Common myeloid progenitor, CD34-positive (primary cell): Measurements from ENCODE around the gene SNX15.

Source experiments
- CTCF ChIA-PET: fragments of 350-600 bp; sonication (Branson Sonifier 250); formaldehyde crosslinking; loops from one replicate; lab custom pipeline; 2021; ENCODE audit warnings: antibody characterized with exemption; lab: Charles Lee
- POLR2A ChIA-PET: fragments of 350-600 bp; sonication (Branson Sonifier 250); formaldehyde crosslinking; loops from one replicate; lab custom pipeline; 2021; ENCODE audit warnings: antibody characterized with exemption; lab: Charles Lee
- DNase-seq, 3 donors: peaks; one replicate each; pipeline versions ENCODE4 v3.0.0 to v3.0.0-alpha.2; 2013
- H3K27ac ChIP-seq, 2 experiments: 1 replicate in 1 of 2; 2 replicates in 1 of 2; pipeline ENCODE4 v1.7.0; 2013; ENCODE audit warnings: inconsistent platforms in 2 of 2, low read length in 2 of 2, mild to moderate bottlenecking in 2 of 2, low read depth in 1 of 2, moderate library complexity in 1 of 2; ENCODE audit not compliant: severe bottlenecking in 2 of 2, insufficient read depth in 1 of 2, poor library complexity in 1 of 2
- H3K27me3 ChIP-seq, 5 experiments: replicated peaks in 2 of 5; 1 replicate in 3 of 5; 2 replicates in 2 of 5; pipeline versions ENCODE4 v1.6.1 to v1.7.0; 2013; ENCODE audit warnings: low read length in 4 of 5, mild to moderate bottlenecking in 2 of 5, moderate library complexity in 2 of 5, inconsistent platforms in 1 of 5; ENCODE audit not compliant: insufficient read depth in 5 of 5, control insufficient read depth in 4 of 5
- H3K36me3 ChIP-seq, 4 experiments: 1 replicate in 2 of 4; 2 replicates in 2 of 4; pipeline versions ENCODE4 v1.6.1 to v1.7.0; 2013; ENCODE audit warnings: low read length in 3 of 4, control low read depth in 1 of 4, mild to moderate bottlenecking in 1 of 4; ENCODE audit not compliant: control insufficient read depth in 4 of 4, insufficient read depth in 4 of 4
- H3K4me1 ChIP-seq, 4 experiments: 1 replicate in 3 of 4; 2 replicates in 1 of 4; pipeline versions ENCODE4 v1.6.1 to v1.7.1; 2013; ENCODE audit warnings: low read length in 3 of 4, mild to moderate bottlenecking in 3 of 4, control low read depth in 1 of 4, inconsistent platforms in 1 of 4, moderate library complexity in 1 of 4; ENCODE audit not compliant: control insufficient read depth in 4 of 4, insufficient read depth in 4 of 4; ENCODE audit errors: control extremely low read depth in 1 of 4
- H3K4me3 ChIP-seq, 7 experiments: 1 replicate in 4 of 7; 2 replicates in 3 of 7; pipeline versions ENCODE4 v1.5.1 to v1.7.0; 2013; ENCODE audit warnings: mild to moderate bottlenecking in 7 of 7, low read length in 6 of 7, moderate library complexity in 6 of 7, inconsistent platforms in 2 of 7, low read depth in 2 of 7, control low read depth in 1 of 7; ENCODE audit not compliant: insufficient read depth in 4 of 7, control insufficient read depth in 1 of 7; ENCODE audit errors: extremely low read depth in 1 of 7
- H3K9me3 ChIP-seq, 5 experiments: 1 replicate in 4 of 5; 2 replicates in 1 of 5; pipeline versions ENCODE4 v1.6.1 to v1.7.1; 2013; ENCODE audit warnings: low read length in 4 of 5, mild to moderate bottlenecking in 2 of 5, inconsistent platforms in 1 of 5, low read depth in 1 of 5, moderate library complexity in 1 of 5; ENCODE audit not compliant: control insufficient read depth in 4 of 5, insufficient read depth in 2 of 5; ENCODE audit errors: control extremely low read depth in 1 of 5
- WGBS: methylation state at CpG from one replicate; pipeline ENCODE4 v1.1.5; 2013; ENCODE audit not compliant: insufficient coverage; 5-methylcytosine and 5-hydroxymethylcytosine counted together

The SNX15 gene

GRCh38 chr11:65040847-65041622, 13.8 kb downstream of the SNX15 start, which contains the start of gene SAC3D1:
TSS of gene SAC3D1 (plus strand) at chr11:65041210. CDS start at chr11:65041293, 83 bp downstream.
- H3K4me1 ChIP-seq: peaks cover 2 to 39% (median 27%) of the 10 kb centered on the region in 4 experiments
- under 1% methylated on average over 87 of the region's 91 CpGs for WGBS
- H3K27ac ChIP-seq: peak within 1 kb of the TSS in 1 of 2 experiments; percentile 75
- H3K9me3 ChIP-seq: no peaks in the 10 kb centered on the region
- POLR2A ChIA-PET: no interaction called here
- H3K27me3 ChIP-seq: no peaks in the 10 kb centered on the region
- CTCF ChIA-PET: interaction anchor here (0.7 to 2.9 kb wide), 8 partner anchors 10 to 71 kb away, joined by 3 to 13 read pairs (median 4); partner anchors contain the start of genes ARL2, NAALADL1, SNX15 and TM7SF2
- H3K36me3 ChIP-seq: peaks cover 8 to 41% (median 30%) of the 10 kb centered on the region in 4 experiments
- H3K4me3 ChIP-seq: peak within 1 kb of the TSS; percentile 59 to 85 (median 76)
- DNase-seq: peak; percentile 93 to 97 (median 96)

- Histone ChIP-seq H3K4me1 (peaks cover 4 to 51% (median 43%) of the 10 kb centered on the region in 4 experiments), H3K27me3 (no peaks in the 10 kb centered on the region), H3K27ac (no peak overlapping the region), H3K4me3 (peak overlapping the region in 1 of 7 experiments; percentile 81), H3K36me3 (peaks cover 8 to 36% (median 23%) of the 10 kb centered on the region in 4 experiments), H3K9me3 (no peaks in the 10 kb centered on the region)
- WGBS: 100% methylated on average over 5 of the region's 6 CpGs
- DNase-seq: no peak
- POLR2A ChIA-PET: no interaction called here
- CTCF ChIA-PET: interaction anchor here (0.8 to 2.5 kb wide), 4 partner anchors 9 to 34 kb away, joined by 3 to 7 read pairs (median 5); partner anchors contain the start of gene NAALADL1
Measured at GRCh38 chr11:65042891-65043290, 15.7 kb downstream of the SNX15 start.

GRCh38 chr11:65043881-65044501, 16.8 kb downstream of the SNX15 start:
- Histone ChIP-seq H3K27ac (no peak overlapping the region), H3K27me3 (no peaks in the 10 kb centered on the region), H3K36me3 (peaks cover 5 to 28% (median 18%) of the 10 kb centered on the region in 4 experiments), H3K4me1 (peaks cover 4 to 54% (median 47%) of the 10 kb centered on the region in 4 experiments), H3K9me3 (no peaks in the 10 kb centered on the region), H3K4me3 (no peak overlapping the region)
- WGBS: 95% methylated on average over 20 of the region's 23 CpGs
- ChIA-PET POLR2A (no interaction called here), CTCF (interaction anchor here (1.5 kb wide), 1 partner anchor 25 kb away, joined by 3 read pairs; no protein-coding TSS in a partner anchor)
- no peak for DNase-seq

GRCh38 chr11:65045061-65045460, 17.8 kb downstream of the SNX15 start:
- CTCF ChIA-PET: interaction anchor here (1.0 to 1.6 kb wide), 2 partner anchors 18 to 33 kb away, joined by 3 to 4 read pairs; no protein-coding TSS in a partner anchor

GRCh38 chr11:65045728-65046127, 18.5 kb downstream of the SNX15 start:
- no peak overlapping the region for H3K27ac ChIP-seq
- H3K4me1 ChIP-seq: peaks cover 2 to 46% (median 36%) of the 10 kb centered on the region in 4 experiments
- CTCF ChIA-PET: interaction anchor here (1.0 to 1.6 kb wide), 3 partner anchors 9 to 33 kb away, joined by 3 to 4 read pairs (median 4); no protein-coding TSS in a partner anchor
- POLR2A ChIA-PET: no interaction called here
- H3K36me3 ChIP-seq: peaks cover 5 to 26% (median 17%) of the 10 kb centered on the region in 4 experiments
- no peaks in the 10 kb centered on the region for H3K9me3 ChIP-seq
- no peak overlapping the region for H3K4me3 ChIP-seq
- WGBS: 98% methylated on average over 7 of the region's 7 CpGs
- DNase-seq: no peak
- H3K27me3 ChIP-seq: no peaks in the 10 kb centered on the region

More at GRCh38 chr11:65045061-65045460, 17.8 kb downstream of the SNX15 start:
- WGBS: 100% methylated on average over 4 of the region's 5 CpGs
- no peaks in the 10 kb centered on the region for H3K27me3 ChIP-seq
- POLR2A ChIA-PET: no interaction called here
- peaks cover 5 to 26% (median 17%) of the 10 kb centered on the region in 4 experiments for H3K36me3 ChIP-seq
- no peak overlapping the region for H3K27ac ChIP-seq
- DNase-seq: no peak
- H3K4me3 ChIP-seq: no peak overlapping the region
- H3K4me1 ChIP-seq: peaks cover 4 to 51% (median 42%) of the 10 kb centered on the region in 4 experiments
- no peaks in the 10 kb centered on the region for H3K9me3 ChIP-seq

GRCh38 chr11:65047581-65048422, 20.6 kb downstream of the SNX15 start:
- WGBS: 12% methylated on average over 25 of the region's 56 CpGs
- no peaks in the 10 kb centered on the region for H3K9me3 ChIP-seq
- peaks cover 2 to 32% (median 26%) of the 10 kb centered on the region in 4 experiments for H3K4me1 ChIP-seq
- no peaks in the 10 kb centered on the region for H3K27me3 ChIP-seq
- H3K4me3 ChIP-seq: peak overlapping the region in 6 of 7 experiments; percentile 41 to 88 (median 66)
- CTCF ChIA-PET: no interaction called here
- peaks cover 5 to 26% (median 17%) of the 10 kb centered on the region in 4 experiments for H3K36me3 ChIP-seq
- H3K27ac ChIP-seq: no peak overlapping the region
- DNase-seq: peak in 1 of 3 donors; percentile 37
- POLR2A ChIA-PET: no interaction called here
